D721Med (cell line): ENCODE results near the gene COL5A1.

ENCODE experiments used
- DNase-seq: peaks from one replicate; pipeline ENCODE4 v3.0.0; 2011; ENCODE audit warnings: low spot score; ENCODE audit not compliant: insufficient read length
- FAIRE-seq: peaks from 2 replicates; lab custom pipeline; 2011; peaks lifted over from hg19 to GRCh38; lab: Jason Lieb, UNC
- TF ChIP-seq, protein P1 (sequence below): IDR thresholded peaks from 2 replicates; pipeline ENCODE4 v1.5.1; 2012; ENCODE audit warnings: mild to moderate bottlenecking, control low read depth; ENCODE audit not compliant: insufficient read depth; ENCODE audit errors: missing control alignments

The COL5A1 gene

GRCh38 chr9:134770972-134771971, 129.7 kb downstream of the COL5A1 start:
- TF ChIP-seq, protein P1, sequence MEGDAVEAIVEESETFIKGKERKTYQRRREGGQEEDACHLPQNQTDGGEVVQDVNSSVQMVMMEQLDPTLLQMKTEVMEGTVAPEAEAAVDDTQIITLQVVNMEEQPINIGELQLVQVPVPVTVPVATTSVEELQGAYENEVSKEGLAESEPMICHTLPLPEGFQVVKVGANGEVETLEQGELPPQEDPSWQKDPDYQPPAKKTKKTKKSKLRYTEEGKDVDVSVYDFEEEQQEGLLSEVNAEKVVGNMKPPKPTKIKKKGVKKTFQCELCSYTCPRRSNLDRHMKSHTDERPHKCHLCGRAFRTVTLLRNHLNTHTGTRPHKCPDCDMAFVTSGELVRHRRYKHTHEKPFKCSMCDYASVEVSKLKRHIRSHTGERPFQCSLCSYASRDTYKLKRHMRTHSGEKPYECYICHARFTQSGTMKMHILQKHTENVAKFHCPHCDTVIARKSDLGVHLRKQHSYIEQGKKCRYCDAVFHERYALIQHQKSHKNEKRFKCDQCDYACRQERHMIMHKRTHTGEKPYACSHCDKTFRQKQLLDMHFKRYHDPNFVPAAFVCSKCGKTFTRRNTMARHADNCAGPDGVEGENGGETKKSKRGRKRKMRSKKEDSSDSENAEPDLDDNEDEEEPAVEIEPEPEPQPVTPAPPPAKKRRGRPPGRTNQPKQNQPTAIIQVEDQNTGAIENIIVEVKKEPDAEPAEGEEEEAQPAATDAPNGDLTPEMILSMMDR, result no peak
- DNase-seq (no peak), FAIRE-seq (no peak)

DNA sequence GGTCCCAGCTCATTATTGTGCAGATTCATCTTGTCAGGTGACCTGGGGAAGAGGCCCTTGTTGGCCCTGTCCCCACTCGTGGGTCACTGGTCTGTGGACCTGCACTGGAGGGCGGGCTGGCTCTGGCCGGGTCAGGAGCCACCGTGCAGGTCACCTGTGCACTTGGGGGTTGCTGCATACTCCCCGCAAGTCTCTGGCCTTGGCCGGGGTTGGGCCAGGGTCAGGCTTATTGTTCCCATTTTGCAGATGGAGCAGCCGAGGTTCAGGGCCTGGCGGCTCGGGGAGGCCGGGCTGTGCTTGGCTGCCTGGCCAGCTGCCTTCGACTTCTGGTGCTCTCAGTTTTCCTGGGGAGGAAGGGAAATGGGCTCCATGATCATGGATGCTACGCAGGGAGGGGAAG, 130.7 kb downstream of the COL5A1 start:
- DNase-seq, result no peak
- FAIRE-seq, result no peak
- TF ChIP-seq, protein P1, result no peak

GRCh38 chr9:134773842-134774241, 132.2 kb downstream of the COL5A1 start:
- TF ChIP-seq, protein P1, result no peak
- FAIRE-seq, result no peak
- DNase-seq, result no peak

DNA sequence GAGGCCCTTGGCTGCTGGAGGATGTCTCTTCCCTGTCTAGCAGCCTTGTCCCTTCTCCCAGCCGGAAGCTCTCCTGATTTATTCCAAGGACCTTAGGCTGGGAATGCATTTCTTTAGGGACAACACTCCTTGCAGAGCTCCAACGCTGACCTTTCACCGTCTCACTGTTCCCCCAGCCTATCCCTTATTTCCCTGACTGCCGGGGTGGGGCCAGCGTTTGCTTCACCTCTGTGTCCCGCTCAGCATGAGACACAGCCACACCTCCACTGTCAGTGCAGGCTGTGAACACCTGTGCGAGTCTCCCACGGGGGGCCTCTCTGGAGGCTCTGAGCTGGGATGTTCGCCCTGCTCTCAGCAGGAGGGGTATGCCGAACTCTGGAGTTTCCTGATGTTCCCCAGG, 132.8 kb downstream of the COL5A1 start:
- DNase-seq (no peak), FAIRE-seq (no peak)
- TF ChIP-seq, protein P1, result no peak

DNA sequence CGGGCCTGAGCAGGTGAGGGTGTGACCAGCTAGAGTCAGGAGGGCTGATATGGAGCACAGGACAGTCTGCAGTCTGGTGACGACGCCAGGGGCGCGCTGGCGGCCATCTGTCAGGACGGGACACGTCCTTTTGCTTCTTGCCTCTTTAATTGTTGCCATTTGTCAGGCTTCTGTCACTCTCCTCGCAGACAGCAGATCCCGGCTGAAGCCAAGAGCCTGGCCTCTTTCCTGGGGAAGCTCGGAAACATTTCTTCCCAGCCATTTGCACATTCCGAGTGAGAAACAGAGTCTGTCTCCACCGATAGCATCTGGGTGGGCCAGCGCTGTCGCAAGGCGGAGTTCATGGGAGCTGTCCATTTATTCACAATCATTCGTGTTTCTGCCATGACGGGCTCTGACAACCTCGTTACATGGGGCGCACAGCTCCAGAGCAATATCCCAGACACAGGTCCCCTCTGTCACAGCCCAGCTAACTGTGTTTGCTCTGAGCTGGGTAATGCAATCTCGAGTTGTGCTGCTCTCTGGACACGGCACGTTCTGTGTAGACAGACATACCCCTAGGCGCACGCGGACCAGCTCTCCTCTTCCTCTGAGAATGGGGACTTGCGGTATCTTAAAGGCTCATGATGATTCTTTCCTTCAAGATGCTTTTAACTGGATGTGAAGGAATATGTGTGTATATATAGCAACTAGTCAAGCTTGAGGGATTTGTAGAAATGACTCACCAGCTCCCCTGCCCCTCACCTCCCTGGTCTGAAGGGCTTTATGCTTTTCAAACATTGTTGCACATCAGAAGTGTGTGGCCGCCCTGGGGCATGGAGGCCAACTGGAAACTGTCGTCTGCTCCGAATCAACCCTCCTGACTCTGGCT, 133.7 kb downstream of the COL5A1 start:
- no peak for FAIRE-seq
- TF ChIP-seq, protein P1, result no peak
- no peak for DNase-seq

DNA sequence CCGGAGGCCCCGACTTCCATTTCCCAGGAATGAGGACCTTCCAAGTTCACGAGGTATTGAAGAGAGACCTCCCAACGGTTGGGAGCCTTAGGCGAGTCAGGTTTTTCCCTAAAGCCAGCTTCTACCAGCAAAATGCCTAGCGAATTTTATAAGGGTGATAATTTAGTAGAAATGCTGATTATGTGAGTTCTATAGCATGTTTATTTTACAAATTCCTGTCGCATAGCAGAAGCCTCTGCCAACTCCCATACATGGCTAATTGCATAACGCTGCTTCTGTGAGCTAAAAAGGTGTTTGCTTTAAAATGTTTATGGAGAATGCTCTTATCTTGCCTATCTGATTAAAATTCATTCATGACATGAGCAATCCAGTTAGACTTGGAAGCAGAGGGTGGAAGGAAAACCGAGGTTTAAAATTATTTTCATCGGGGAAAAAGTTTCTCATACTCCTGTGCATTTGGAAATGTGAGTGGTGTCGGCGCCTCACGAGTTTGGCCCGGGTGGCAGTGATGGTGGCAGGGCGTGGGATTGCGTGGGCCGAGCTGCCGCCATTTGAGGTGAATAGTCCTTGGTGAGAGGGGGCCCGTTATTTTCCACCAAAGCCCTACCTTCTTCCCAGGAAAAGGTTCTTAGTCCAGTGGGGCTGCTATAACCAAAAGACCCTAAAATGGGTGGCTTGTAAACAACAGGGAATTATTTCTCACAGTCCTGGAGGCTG, 134.6 kb downstream of the COL5A1 start:
- DNase-seq (no peak), FAIRE-seq (no peak)
- TF ChIP-seq, protein P1, result no peak
